ENCODE results near the gene SCMH1.
"Not testable (repeated sequence)": the region's sequence is repeated elsewhere in the genome, so short reads cannot be mapped to it uniquely, and the experiment has no call there.

SCMH1 gene

DNA sequence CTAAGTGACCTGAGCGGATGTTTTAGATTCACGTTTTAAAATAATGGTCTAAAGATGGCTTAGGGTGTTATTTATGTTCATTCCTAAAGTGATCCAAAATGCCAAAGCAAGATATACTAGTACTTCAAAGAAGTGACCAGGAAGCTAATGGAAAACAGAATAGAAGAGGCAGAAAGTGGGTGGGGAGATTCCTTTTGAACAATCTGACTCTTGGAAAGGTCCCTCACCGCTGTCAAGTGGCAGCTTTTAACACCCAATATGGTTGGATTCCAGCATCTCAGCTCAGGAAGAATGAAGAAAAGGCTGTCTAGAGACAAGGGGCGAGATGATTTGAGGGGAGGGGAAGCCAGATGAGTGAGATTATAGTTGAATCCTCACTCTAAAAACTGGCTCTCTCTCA lies 90.3 kb downstream of the SCMH1 start:
- DNase-seq, result no peak

GRCh38 chr1:41149570-41149969 lies 92.5 kb downstream of the SCMH1 start:
- H3K4me3 ChIP-seq (ENCODE audit: low read depth, low read length), result no peak overlapping the region
- no peak for DNase-seq
- in situ Hi-C loops (cut with HindIII; ENCODE audit: low pct_ligation_motif_present, low sequenced_read_pairs), result no loop called here
- H3K27ac ChIP-seq, result no peak overlapping the region
- no peak for TF ChIP-seq CTCF (IDR thresholded peaks at IDR 0.05; ENCODE audit: low read depth, low read length, missing control alignments)
- no peaks in the 10 kb centered on the region for H3K36me3 ChIP-seq (replicated peaks)
- no peaks in the 10 kb centered on the region for H3K27me3 ChIP-seq (replicated peaks)

More for the DNA sequence above, 90.3 kb downstream of the SCMH1 start:
- in situ Hi-C loops (cut with HindIII; ENCODE audit: low pct_ligation_motif_present, low sequenced_read_pairs), result no loop called here
- Histone ChIP-seq H3K27ac (peak overlapping the region; percentile 92), H3K36me3 (replicated peaks) (no peaks in the 10 kb centered on the region), H3K27me3 (replicated peaks) (no peaks in the 10 kb centered on the region), H3K4me3 (ENCODE audit: low read depth, low read length) (no peak overlapping the region)
- no peak for TF ChIP-seq CTCF (IDR thresholded peaks at IDR 0.05; ENCODE audit: low read depth, low read length, missing control alignments)

DNA sequence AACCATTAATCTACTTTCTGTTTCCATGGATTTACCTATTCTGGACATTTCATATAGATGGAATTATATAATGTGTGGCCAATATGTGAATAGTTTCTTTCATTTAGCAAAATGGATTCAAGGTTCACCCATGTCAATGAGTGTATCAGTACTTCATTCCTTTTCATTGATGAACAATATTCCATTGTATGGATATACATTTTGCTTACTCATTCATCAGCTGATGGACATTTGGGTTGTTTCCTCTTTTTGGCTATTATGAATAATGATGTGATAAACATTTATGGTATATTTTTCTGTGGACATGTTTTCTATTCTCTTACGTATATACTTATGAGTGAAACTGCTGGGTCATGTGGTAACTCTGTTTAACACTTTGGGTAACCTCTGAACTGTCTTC lies 97.8 kb downstream of the SCMH1 start:
- H3K4me3 ChIP-seq (ENCODE audit: low read depth, low read length), result no peak overlapping the region
- H3K36me3 ChIP-seq (replicated peaks), result no peaks in the 10 kb centered on the region
- no peak for TF ChIP-seq CTCF (IDR thresholded peaks at IDR 0.05; ENCODE audit: low read depth, low read length, missing control alignments)
- no peaks in the 10 kb centered on the region for H3K27me3 ChIP-seq (replicated peaks)
- no peak overlapping the region for H3K27ac ChIP-seq
- in situ Hi-C loops (cut with HindIII; ENCODE audit: low pct_ligation_motif_present, low sequenced_read_pairs), result no loop called here
- DNase-seq, result no peak

GRCh38 chr1:41138549-41138948 lies 103.6 kb downstream of the SCMH1 start:
- Histone ChIP-seq H3K27ac (no peak overlapping the region), H3K36me3 (replicated peaks) (no peaks in the 10 kb centered on the region), H3K4me3 (ENCODE audit: low read depth, low read length) (no peak overlapping the region), H3K27me3 (replicated peaks) (no peaks in the 10 kb centered on the region)
- in situ Hi-C loops (cut with HindIII; ENCODE audit: low pct_ligation_motif_present, low sequenced_read_pairs), result no loop called here
- no peak for DNase-seq
- no peak for TF ChIP-seq CTCF (IDR thresholded peaks at IDR 0.05; ENCODE audit: low read depth, low read length, missing control alignments)

GRCh38 chr1:41135196-41135947 lies 106.7 kb downstream of the SCMH1 start:
- no peak overlapping the region for H3K27ac ChIP-seq
- in situ Hi-C loops (cut with HindIII; ENCODE audit: low pct_ligation_motif_present, low sequenced_read_pairs), result no loop called here
- no peak for TF ChIP-seq CTCF (IDR thresholded peaks at IDR 0.05; ENCODE audit: low read depth, low read length, missing control alignments)
- no peak overlapping the region for H3K4me3 ChIP-seq (ENCODE audit: low read depth, low read length)
- DNase-seq, result no peak
- H3K27me3 ChIP-seq (replicated peaks), result no peaks in the 10 kb centered on the region
- no peaks in the 10 kb centered on the region for H3K36me3 ChIP-seq (replicated peaks)

- H3K27me3 ChIP-seq (replicated peaks); H3K27ac ChIP-seq; in situ Hi-C loops (cut with HindIII; ENCODE audit: low pct_ligation_motif_present, low sequenced_read_pairs); H3K36me3 ChIP-seq (replicated peaks); H3K4me3 ChIP-seq (ENCODE audit: low read depth, low read length); DNase-seq: not testable (repeated sequence)
These were observed 107.8 kb downstream of the SCMH1 start for GRCh38 chr1:41134325-41134724.
